Measurements from ENCODE around the gene SATB2. TPM values are rescaled to one million over a fixed set of nuclear protein-coding genes. Genes with fewer than 3 reads are reported as not detected.

The SATB2 gene
- total RNA-seq, 1 donor from 2014 or later = 5.5 TPM

GRCh38 chr2:199468561-199469513 lies 11.1 kb upstream of the SATB2 start:
- DNase-seq (ENCODE audit: low read depth) = no peak
- no peaks in the 10 kb centered on the region for H3K36me3 ChIP-seq (ENCODE audit: control insufficient read depth, insufficient read depth, low read length)
- TF ChIP-seq CTCF (IDR thresholded peaks at IDR 0.05; ENCODE audit: insufficient read depth, low read length, poor library complexity, severe bottlenecking) = peak; percentile 13
- peak overlapping the region; percentile 14 for H3K4me3 ChIP-seq (ENCODE audit: low read depth, low read length)
- H3K27me3 ChIP-seq (ENCODE audit: control insufficient read depth, insufficient read depth, low read length) = peaks cover 77% of the 10 kb centered on the region

- TF ChIP-seq CTCF (IDR thresholded peaks at IDR 0.05; ENCODE audit: insufficient read depth, low read length, poor library complexity, severe bottlenecking) = no peak
- DNase-seq (ENCODE audit: low read depth) = no peak
- H3K36me3 ChIP-seq (ENCODE audit: control insufficient read depth, insufficient read depth, low read length) = no peaks in the 10 kb centered on the region
- H3K4me3 ChIP-seq (ENCODE audit: low read depth, low read length) = no peak overlapping the region
- H3K27me3 ChIP-seq (ENCODE audit: control insufficient read depth, insufficient read depth, low read length) = peaks cover 91% of the 10 kb centered on the region
These were observed 9.5 kb upstream of the SATB2 start for GRCh38 chr2:199467066-199467822.

- TF ChIP-seq CTCF (IDR thresholded peaks at IDR 0.05; ENCODE audit: insufficient read depth, low read length, poor library complexity, severe bottlenecking) = no peak
- peaks cover 96% of the 10 kb centered on the region for H3K27me3 ChIP-seq (ENCODE audit: control insufficient read depth, insufficient read depth, low read length)
These were observed 8.9 kb upstream of the SATB2 start for GRCh38 chr2:199466692-199467065.

GRCh38 chr2:199465988-199466691 lies 8.4 kb upstream of the SATB2 start:
- DNase-seq (ENCODE audit: low read depth) = no peak
- Histone ChIP-seq H3K27me3 (ENCODE audit: control insufficient read depth, insufficient read depth, low read length) (peaks cover 94% of the 10 kb centered on the region), H3K4me3 (ENCODE audit: low read depth, low read length) (no peak overlapping the region), H3K36me3 (ENCODE audit: control insufficient read depth, insufficient read depth, low read length) (no peaks in the 10 kb centered on the region)
- no peak for TF ChIP-seq CTCF (IDR thresholded peaks at IDR 0.05; ENCODE audit: insufficient read depth, low read length, poor library complexity, severe bottlenecking)

More at GRCh38 chr2:199466692-199467065, 8.9 kb upstream of the SATB2 start:
- Histone ChIP-seq H3K4me3 (ENCODE audit: low read depth, low read length) (no peak overlapping the region), H3K36me3 (ENCODE audit: control insufficient read depth, insufficient read depth, low read length) (no peaks in the 10 kb centered on the region)
- DNase-seq (ENCODE audit: low read depth) = no peak

- TF ChIP-seq CTCF (IDR thresholded peaks at IDR 0.05; ENCODE audit: insufficient read depth, low read length, poor library complexity, severe bottlenecking) = no peak
- H3K4me3 ChIP-seq (ENCODE audit: low read depth, low read length) = no peak overlapping the region
- H3K36me3 ChIP-seq (ENCODE audit: control insufficient read depth, insufficient read depth, low read length) = no peaks in the 10 kb centered on the region
- DNase-seq (ENCODE audit: low read depth) = no peak
- peaks cover 88% of the 10 kb centered on the region for H3K27me3 ChIP-seq (ENCODE audit: control insufficient read depth, insufficient read depth, low read length)
These were observed 7.7 kb upstream of the SATB2 start for GRCh38 chr2:199465390-199465789.
